GM23338 (cell line): ENCODE measurements around the gene RAD51C.

Experiments
- CREB1 ChIP-seq: fragments of 250-450 bp; sonication (Bioruptor Pico); IDR thresholded peaks from 2 replicates; pipeline ENCODE4 v1.5.0; 2020; ENCODE audit warnings: low read depth, mild to moderate bottlenecking, moderate library complexity
- EZH2 ChIP-seq: fragments of 200-600 bp; sonication (generic); IDR thresholded peaks from one replicate; pipeline ENCODE4 v1.8.0; 2017; ENCODE audit warnings: antibody characterized with exemption, mild to moderate bottlenecking, low read depth; ENCODE audit not compliant: unreplicated experiment
- EZH2phosphoT487 ChIP-seq: fragments of 200-600 bp; sonication (generic); IDR thresholded peaks from one replicate; pipeline ENCODE4 v1.8.1; 2018; ENCODE audit warnings: antibody characterized with exemption; ENCODE audit not compliant: unreplicated experiment
- JUNB ChIP-seq: IDR thresholded peaks from one replicate; pipeline ENCODE4 v1.6.1; 2016; ENCODE audit warnings: antibody characterized with exemption; ENCODE audit not compliant: unreplicated experiment
- POLR2AphosphoS5 ChIP-seq: IDR thresholded peaks from 2 replicates; pipeline ENCODE4 v1.6.1; 2016; ENCODE audit warnings: antibody characterized with exemption, low read depth
- STAT1 ChIP-seq: IDR thresholded peaks from one replicate; pipeline ENCODE4 v1.6.1; 2016; ENCODE audit warnings: antibody characterized with exemption; ENCODE audit not compliant: unreplicated experiment
- ZNF331 ChIP-seq: fragments of 250-450 bp; sonication (Bioruptor Pico); IDR thresholded peaks from 2 replicates; pipeline ENCODE4 v1.5.0; 2020; ENCODE audit warnings: low read depth, mild to moderate bottlenecking, moderate library complexity
- TF ChIP-seq, protein P1 (sequence below), 2 experiments: fragments of 200-600 bp in 1 of 2; sonication (generic) in 1 of 2; conservative IDR thresholded peaks; 2 replicates each; pipeline versions ENCODE4 v1.5.1 to v1.6.1; 2016 to 2017; ENCODE audit warnings: antibody characterized with exemption in 2 of 2, low read depth in 2 of 2, mild to moderate bottlenecking in 2 of 2, moderate library complexity in 1 of 2
- TF ChIP-seq, protein P2 (sequence below): IDR thresholded peaks from one replicate; pipeline ENCODE4 v1.6.1; 2018; ENCODE audit warnings: antibody characterized with exemption; ENCODE audit not compliant: unreplicated experiment
- TF ChIP-seq, protein P3 (sequence below): IDR thresholded peaks from 2 replicates; pipeline ENCODE4 v1.6.1; 2016; ENCODE audit warnings: antibody characterized with exemption
- TF ChIP-seq, protein P4 (sequence below): fragments of 250-450 bp; sonication (Bioruptor Pico); IDR thresholded peaks from 2 replicates; pipeline ENCODE4 v1.5.0; 2020; ENCODE audit warnings: mild to moderate bottlenecking, moderate library complexity

DNA sequence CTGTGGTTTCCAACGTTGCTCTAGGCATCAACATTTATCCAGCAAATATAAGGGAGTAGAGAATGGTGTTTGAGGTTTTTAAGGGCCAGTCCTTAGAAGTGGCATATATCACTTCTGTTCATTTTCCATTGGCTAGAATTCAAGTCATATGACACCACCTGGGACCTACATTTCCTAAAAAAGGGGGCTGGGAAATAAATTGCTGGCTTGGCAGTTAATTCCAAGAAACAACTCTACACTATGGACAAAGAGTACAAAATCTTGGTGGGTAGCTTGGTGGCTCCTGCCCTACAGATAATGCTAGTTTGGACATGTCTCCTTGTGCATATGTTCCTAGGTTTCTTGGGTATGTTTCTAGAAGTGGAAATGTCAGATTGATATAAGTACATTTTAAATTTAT is 70.9 kb downstream of the RAD51C start:
- TF ChIP-seq EZH2 (no peak), ZNF331 (CRISPR knock-in tag) (no peak), POLR2AphosphoS5 (no peak), EZH2phosphoT487 (no peak), CREB1 (CRISPR knock-in tag) (no peak), JUNB (no peak), STAT1 (no peak)
- TF ChIP-seq, protein P1, sequence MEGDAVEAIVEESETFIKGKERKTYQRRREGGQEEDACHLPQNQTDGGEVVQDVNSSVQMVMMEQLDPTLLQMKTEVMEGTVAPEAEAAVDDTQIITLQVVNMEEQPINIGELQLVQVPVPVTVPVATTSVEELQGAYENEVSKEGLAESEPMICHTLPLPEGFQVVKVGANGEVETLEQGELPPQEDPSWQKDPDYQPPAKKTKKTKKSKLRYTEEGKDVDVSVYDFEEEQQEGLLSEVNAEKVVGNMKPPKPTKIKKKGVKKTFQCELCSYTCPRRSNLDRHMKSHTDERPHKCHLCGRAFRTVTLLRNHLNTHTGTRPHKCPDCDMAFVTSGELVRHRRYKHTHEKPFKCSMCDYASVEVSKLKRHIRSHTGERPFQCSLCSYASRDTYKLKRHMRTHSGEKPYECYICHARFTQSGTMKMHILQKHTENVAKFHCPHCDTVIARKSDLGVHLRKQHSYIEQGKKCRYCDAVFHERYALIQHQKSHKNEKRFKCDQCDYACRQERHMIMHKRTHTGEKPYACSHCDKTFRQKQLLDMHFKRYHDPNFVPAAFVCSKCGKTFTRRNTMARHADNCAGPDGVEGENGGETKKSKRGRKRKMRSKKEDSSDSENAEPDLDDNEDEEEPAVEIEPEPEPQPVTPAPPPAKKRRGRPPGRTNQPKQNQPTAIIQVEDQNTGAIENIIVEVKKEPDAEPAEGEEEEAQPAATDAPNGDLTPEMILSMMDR (conservative IDR thresholded peaks at IDR 0.05; ENCODE audit: low read depth in 2 of 2): no peak
- TF ChIP-seq, protein P2, sequence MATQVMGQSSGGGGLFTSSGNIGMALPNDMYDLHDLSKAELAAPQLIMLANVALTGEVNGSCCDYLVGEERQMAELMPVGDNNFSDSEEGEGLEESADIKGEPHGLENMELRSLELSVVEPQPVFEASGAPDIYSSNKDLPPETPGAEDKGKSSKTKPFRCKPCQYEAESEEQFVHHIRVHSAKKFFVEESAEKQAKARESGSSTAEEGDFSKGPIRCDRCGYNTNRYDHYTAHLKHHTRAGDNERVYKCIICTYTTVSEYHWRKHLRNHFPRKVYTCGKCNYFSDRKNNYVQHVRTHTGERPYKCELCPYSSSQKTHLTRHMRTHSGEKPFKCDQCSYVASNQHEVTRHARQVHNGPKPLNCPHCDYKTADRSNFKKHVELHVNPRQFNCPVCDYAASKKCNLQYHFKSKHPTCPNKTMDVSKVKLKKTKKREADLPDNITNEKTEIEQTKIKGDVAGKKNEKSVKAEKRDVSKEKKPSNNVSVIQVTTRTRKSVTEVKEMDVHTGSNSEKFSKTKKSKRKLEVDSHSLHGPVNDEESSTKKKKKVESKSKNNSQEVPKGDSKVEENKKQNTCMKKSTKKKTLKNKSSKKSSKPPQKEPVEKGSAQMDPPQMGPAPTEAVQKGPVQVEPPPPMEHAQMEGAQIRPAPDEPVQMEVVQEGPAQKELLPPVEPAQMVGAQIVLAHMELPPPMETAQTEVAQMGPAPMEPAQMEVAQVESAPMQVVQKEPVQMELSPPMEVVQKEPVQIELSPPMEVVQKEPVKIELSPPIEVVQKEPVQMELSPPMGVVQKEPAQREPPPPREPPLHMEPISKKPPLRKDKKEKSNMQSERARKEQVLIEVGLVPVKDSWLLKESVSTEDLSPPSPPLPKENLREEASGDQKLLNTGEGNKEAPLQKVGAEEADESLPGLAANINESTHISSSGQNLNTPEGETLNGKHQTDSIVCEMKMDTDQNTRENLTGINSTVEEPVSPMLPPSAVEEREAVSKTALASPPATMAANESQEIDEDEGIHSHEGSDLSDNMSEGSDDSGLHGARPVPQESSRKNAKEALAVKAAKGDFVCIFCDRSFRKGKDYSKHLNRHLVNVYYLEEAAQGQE: no peak
- TF ChIP-seq, protein P3, sequence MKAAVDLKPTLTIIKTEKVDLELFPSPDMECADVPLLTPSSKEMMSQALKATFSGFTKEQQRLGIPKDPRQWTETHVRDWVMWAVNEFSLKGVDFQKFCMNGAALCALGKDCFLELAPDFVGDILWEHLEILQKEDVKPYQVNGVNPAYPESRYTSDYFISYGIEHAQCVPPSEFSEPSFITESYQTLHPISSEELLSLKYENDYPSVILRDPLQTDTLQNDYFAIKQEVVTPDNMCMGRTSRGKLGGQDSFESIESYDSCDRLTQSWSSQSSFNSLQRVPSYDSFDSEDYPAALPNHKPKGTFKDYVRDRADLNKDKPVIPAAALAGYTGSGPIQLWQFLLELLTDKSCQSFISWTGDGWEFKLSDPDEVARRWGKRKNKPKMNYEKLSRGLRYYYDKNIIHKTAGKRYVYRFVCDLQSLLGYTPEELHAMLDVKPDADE: no peak
- TF ChIP-seq, protein P4, sequence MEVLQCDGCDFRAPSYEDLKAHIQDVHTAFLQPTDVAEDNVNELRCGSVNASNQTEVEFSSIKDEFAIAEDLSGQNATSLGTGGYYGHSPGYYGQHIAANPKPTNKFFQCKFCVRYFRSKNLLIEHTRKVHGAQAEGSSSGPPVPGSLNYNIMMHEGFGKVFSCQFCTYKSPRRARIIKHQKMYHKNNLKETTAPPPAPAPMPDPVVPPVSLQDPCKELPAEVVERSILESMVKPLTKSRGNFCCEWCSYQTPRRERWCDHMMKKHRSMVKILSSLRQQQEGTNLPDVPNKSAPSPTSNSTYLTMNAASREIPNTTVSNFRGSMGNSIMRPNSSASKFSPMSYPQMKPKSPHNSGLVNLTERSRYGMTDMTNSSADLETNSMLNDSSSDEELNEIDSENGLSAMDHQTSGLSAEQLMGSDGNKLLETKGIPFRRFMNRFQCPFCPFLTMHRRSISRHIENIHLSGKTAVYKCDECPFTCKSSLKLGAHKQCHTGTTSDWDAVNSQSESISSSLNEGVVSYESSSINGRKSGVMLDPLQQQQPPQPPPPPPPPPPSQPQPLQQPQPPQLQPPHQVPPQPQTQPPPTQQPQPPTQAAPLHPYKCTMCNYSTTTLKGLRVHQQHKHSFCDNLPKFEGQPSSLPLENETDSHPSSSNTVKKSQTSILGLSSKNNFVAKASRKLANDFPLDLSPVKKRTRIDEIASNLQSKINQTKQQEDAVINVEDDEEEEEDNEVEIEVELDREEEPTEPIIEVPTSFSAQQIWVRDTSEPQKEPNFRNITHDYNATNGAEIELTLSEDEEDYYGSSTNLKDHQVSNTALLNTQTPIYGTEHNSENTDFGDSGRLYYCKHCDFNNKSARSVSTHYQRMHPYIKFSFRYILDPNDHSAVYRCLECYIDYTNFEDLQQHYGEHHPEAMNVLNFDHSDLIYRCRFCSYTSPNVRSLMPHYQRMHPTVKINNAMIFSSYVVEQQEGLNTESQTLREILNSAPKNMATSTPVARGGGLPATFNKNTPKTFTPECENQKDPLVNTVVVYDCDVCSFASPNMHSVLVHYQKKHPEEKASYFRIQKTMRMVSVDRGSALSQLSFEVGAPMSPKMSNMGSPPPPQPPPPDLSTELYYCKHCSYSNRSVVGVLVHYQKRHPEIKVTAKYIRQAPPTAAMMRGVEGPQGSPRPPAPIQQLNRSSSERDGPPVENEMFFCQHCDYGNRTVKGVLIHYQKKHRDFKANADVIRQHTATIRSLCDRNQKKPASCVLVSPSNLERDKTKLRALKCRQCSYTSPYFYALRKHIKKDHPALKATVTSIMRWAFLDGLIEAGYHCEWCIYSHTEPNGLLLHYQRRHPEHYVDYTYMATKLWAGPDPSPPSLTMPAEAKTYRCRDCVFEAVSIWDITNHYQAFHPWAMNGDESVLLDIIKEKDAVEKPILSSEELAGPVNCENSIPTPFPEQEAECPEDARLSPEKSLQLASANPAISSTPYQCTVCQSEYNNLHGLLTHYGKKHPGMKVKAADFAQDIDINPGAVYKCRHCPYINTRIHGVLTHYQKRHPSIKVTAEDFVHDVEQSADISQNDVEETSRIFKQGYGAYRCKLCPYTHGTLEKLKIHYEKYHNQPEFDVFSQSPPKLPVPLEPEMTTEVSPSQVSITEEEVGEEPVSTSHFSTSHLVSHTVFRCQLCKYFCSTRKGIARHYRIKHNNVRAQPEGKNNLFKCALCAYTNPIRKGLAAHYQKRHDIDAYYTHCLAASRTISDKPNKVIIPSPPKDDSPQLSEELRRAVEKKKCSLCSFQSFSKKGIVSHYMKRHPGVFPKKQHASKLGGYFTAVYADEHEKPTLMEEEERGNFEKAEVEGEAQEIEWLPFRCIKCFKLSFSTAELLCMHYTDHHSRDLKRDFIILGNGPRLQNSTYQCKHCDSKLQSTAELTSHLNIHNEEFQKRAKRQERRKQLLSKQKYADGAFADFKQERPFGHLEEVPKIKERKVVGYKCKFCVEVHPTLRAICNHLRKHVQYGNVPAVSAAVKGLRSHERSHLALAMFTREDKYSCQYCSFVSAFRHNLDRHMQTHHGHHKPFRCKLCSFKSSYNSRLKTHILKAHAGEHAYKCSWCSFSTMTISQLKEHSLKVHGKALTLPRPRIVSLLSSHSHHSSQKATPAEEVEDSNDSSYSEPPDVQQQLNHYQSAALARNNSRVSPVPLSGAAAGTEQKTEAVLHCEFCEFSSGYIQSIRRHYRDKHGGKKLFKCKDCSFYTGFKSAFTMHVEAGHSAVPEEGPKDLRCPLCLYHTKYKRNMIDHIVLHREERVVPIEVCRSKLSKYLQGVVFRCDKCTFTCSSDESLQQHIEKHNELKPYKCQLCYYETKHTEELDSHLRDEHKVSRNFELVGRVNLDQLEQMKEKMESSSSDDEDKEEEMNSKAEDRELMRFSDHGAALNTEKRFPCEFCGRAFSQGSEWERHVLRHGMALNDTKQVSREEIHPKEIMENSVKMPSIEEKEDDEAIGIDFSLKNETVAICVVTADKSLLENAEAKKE: no peak
